ENCODE data around the gene RTN4R. TPM values are rescaled to one million over a fixed set of nuclear protein-coding genes. Genes with fewer than 3 reads are reported as not detected.

The RTN4R gene
- total and polyA plus RNA-seq, 2 experiments from 2014 or later, result 10.6 to 38.4 TPM

GRCh38 chr22:20259327-20259688 is 8.8 kb downstream of the RTN4R start:
- Histone ChIP-seq H3K4me2 (no peak overlapping the region), H3K36me3 (ENCODE audit: insufficient read depth) (no peaks in the 10 kb centered on the region), H3K27ac (ENCODE audit: low read depth) (no peak overlapping the region), H2AFZ (no peak overlapping the region), H3K9me2 (ENCODE audit: insufficient read depth) (no peaks in the 10 kb centered on the region), H4K20me1 (replicated peaks; ENCODE audit: insufficient read depth) (peaks cover 8% of the 10 kb centered on the region), H3F3A (replicated peaks; ENCODE audit: low read depth) (no peaks in the 10 kb centered on the region), H3K4me3 (no peak overlapping the region), H3K27me3 (ENCODE audit: insufficient read depth) (no peaks in the 10 kb centered on the region), H3K79me2 (replicated peaks; ENCODE audit: insufficient read depth) (peaks cover 6% of the 10 kb centered on the region), H3K4me1 (ENCODE audit: insufficient read depth) (no peaks in the 10 kb centered on the region)
- DNase-seq (ENCODE audit: low spot score) (no peak), ATAC-seq (no peak)
- Mint-ChIP-seq H3K4me1 (peaks cover 7% of the 10 kb centered on the region; the same call in 2 of the 3 replicates), H3K4me3 (no peak overlapping the region), H3K27me3 (ENCODE audit: insufficient read depth, low read depth, poor library complexity) (peaks cover 2% of the 10 kb centered on the region), H3K9me3 (0 out of 3 replicates have a peak, but pooled peaks cover 2% of the 10 kb centered on the region), H3K27ac (no peak overlapping the region), H3K36me3 (ENCODE audit: low read depth) (no peaks in the 10 kb centered on the region)
- no peak for TF ChIP-seq CREB1 (CRISPR knock-in tag; IDR thresholded peaks at IDR 0.05; ENCODE audit: low read depth)
- TF ChIP-seq ZNF462 (CRISPR knock-in tag; IDR thresholded peaks at IDR 0.05), result no peak
- no peak for TF ChIP-seq EZH2phosphoT487 (IDR thresholded peaks at IDR 0.05; ENCODE audit: unreplicated experiment)
- TF ChIP-seq REST (IDR thresholded peaks at IDR 0.05; ENCODE audit: unreplicated experiment), result no peak
- TF ChIP-seq ZNF331 (CRISPR knock-in tag; IDR thresholded peaks at IDR 0.05; ENCODE audit: low read depth), result no peak
- no peak for TF ChIP-seq EZH2 (IDR thresholded peaks at IDR 0.05; ENCODE audit: low read depth, unreplicated experiment)
- TF ChIP-seq ETS1 (IDR thresholded peaks at IDR 0.05), result no peak
- TF ChIP-seq JUNB (IDR thresholded peaks at IDR 0.05; ENCODE audit: unreplicated experiment), result no peak
- TF ChIP-seq POLR2AphosphoS5 (IDR thresholded peaks at IDR 0.05; ENCODE audit: low read depth), result no peak
- TF ChIP-seq NANOG (IDR thresholded peaks at IDR 0.05; ENCODE audit: borderline replicate concordance), result no peak
- TF ChIP-seq ZNF114 (CRISPR knock-in tag; IDR thresholded peaks at IDR 0.05), result no peak
- TF ChIP-seq STAT1 (IDR thresholded peaks at IDR 0.05; ENCODE audit: unreplicated experiment), result no peak
